ENCODE data around the gene LPCAT1.

DNA sequence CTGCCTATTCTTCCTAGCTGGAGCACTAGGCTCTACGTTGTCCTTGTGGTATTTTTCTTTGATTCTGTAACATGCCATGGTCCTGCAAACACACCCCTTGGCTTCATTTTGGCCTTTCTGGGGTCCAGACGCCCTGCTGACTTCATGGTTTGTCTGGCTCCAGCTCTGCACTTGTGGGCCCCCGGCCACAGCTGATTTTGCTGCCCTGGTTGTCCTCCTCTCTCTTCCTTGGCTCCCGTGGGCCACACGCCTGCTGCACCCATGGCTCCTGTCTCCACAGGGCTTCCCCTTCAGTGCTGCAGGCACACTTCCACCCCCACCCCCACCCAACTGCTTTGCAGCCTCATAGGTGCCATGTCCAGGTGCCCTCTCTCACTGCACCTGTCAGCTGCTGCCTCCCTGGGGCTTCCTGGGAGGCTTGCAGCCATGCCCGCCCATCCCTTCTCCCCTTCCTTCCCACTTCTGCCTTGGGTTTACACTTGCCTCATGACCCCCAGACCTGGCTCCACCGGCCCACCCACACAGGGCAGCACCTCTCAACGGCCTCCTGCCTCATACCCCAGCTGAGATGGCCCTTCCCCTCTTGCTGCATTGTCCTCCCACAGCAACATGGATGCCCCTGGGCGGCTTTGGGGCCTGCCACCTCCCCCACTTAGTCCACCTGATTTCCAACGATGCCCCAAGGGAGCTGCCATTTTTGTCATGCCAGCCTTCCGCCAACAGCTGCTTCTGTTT is 104.1 kb downstream of the LPCAT1 start:
- TF ChIP-seq, protein P1, sequence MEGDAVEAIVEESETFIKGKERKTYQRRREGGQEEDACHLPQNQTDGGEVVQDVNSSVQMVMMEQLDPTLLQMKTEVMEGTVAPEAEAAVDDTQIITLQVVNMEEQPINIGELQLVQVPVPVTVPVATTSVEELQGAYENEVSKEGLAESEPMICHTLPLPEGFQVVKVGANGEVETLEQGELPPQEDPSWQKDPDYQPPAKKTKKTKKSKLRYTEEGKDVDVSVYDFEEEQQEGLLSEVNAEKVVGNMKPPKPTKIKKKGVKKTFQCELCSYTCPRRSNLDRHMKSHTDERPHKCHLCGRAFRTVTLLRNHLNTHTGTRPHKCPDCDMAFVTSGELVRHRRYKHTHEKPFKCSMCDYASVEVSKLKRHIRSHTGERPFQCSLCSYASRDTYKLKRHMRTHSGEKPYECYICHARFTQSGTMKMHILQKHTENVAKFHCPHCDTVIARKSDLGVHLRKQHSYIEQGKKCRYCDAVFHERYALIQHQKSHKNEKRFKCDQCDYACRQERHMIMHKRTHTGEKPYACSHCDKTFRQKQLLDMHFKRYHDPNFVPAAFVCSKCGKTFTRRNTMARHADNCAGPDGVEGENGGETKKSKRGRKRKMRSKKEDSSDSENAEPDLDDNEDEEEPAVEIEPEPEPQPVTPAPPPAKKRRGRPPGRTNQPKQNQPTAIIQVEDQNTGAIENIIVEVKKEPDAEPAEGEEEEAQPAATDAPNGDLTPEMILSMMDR (IDR thresholded peaks at IDR 0.05), result no peak
- TF ChIP-seq ZFX (IDR thresholded peaks at IDR 0.05; ENCODE audit: borderline replicate concordance), result no peak

All from 22Rv1 (cell line).